ENCODE measurements around the gene TNFRSF6B.

The TNFRSF6B gene

GRCh38 chr20:63740627-63741353 is 44.3 kb downstream of the TNFRSF6B start:
- peak; percentile 98 for DNase-seq (ENCODE audit: insufficient read length, low spot score)
- no peak for FAIRE-seq
- peak; percentile 63 for TF ChIP-seq POLR2A (IDR thresholded peaks at IDR 0.05; ENCODE audit: low read depth, low read length)

GRCh38 chr20:63741354-63741675 is 44.9 kb downstream of the TNFRSF6B start:
- no peak for TF ChIP-seq POLR2A (IDR thresholded peaks at IDR 0.05; ENCODE audit: low read depth, low read length)
- DNase-seq (ENCODE audit: insufficient read length, low spot score) (no peak), FAIRE-seq (no peak)

GRCh38 chr20:63741676-63742380 is 45.4 kb downstream of the TNFRSF6B start:
- no peak for FAIRE-seq
- TF ChIP-seq POLR2A (IDR thresholded peaks at IDR 0.05; ENCODE audit: low read depth, low read length), result no peak

GRCh38 chr20:63742381-63743024 is 46.1 kb downstream of the TNFRSF6B start:
- TF ChIP-seq POLR2A (IDR thresholded peaks at IDR 0.05; ENCODE audit: low read depth, low read length), result no peak
- DNase-seq (ENCODE audit: insufficient read length, low spot score) (no peak), FAIRE-seq (no peak)

More at GRCh38 chr20:63741676-63742380, 45.4 kb downstream of the TNFRSF6B start:
- no peak for DNase-seq (ENCODE audit: insufficient read length, low spot score)

GRCh38 chr20:63743210-63743970 is 46.9 kb downstream of the TNFRSF6B start:
- FAIRE-seq (no peak), DNase-seq (ENCODE audit: insufficient read length, low spot score) (no peak)
- no peak for TF ChIP-seq POLR2A (IDR thresholded peaks at IDR 0.05; ENCODE audit: low read depth, low read length)

- no peak for DNase-seq (ENCODE audit: insufficient read length, low spot score)
- FAIRE-seq, result no peak
- no peak for TF ChIP-seq POLR2A (IDR thresholded peaks at IDR 0.05; ENCODE audit: low read depth, low read length)
These were observed 47.7 kb downstream of the TNFRSF6B start for GRCh38 chr20:63744158-63744557.

- FAIRE-seq (no peak), DNase-seq (ENCODE audit: insufficient read length, low spot score) (no peak)
- no peak for TF ChIP-seq POLR2A (IDR thresholded peaks at IDR 0.05; ENCODE audit: low read depth, low read length)
These were observed 48.3 kb downstream of the TNFRSF6B start for GRCh38 chr20:63744574-63745423.

- TF ChIP-seq POLR2A (IDR thresholded peaks at IDR 0.05; ENCODE audit: low read depth, low read length), result no peak
- no peak for FAIRE-seq
- no peak for DNase-seq (ENCODE audit: insufficient read length, low spot score)
These were observed 49.0 kb downstream of the TNFRSF6B start for GRCh38 chr20:63745424-63745805.

- DNase-seq (ENCODE audit: insufficient read length, low spot score) (no peak), FAIRE-seq (no peak)
- 0 out of 2 replicates have a peak, but pooled peaks have one; percentile 9 for TF ChIP-seq POLR2A (IDR thresholded peaks at IDR 0.05; ENCODE audit: low read depth, low read length)
These were observed 49.7 kb downstream of the TNFRSF6B start for GRCh38 chr20:63745961-63746731.

GRCh38 chr20:63746751-63747315 is 50.4 kb downstream of the TNFRSF6B start:
- FAIRE-seq, result no peak
- no peak for TF ChIP-seq POLR2A (IDR thresholded peaks at IDR 0.05; ENCODE audit: low read depth, low read length)

GRCh38 chr20:63747622-63748069 is 51.2 kb downstream of the TNFRSF6B start:
- TF ChIP-seq POLR2A (IDR thresholded peaks at IDR 0.05; ENCODE audit: low read depth, low read length), result no peak
- FAIRE-seq (no peak), DNase-seq (ENCODE audit: insufficient read length, low spot score) (no peak)

More at GRCh38 chr20:63746751-63747315, 50.4 kb downstream of the TNFRSF6B start:
- no peak for DNase-seq (ENCODE audit: insufficient read length, low spot score)

All from H54 (cell line).